ENCODE measurements around the gene EFNA2.

Gene EFNA2

GRCh38 chr19:1280636-1281568, 4.8 kb upstream of the EFNA2 start:
- Histone ChIP-seq H2BK5ac (ENCODE audit: low read length) (peak overlapping the region; percentile 71), H2BK120ac (ENCODE audit: low read depth, low read length) (no peak overlapping the region), H3K79me1 (ENCODE audit: low read depth, low read length) (peaks cover 6% of the 10 kb centered on the region), H3K9ac (ENCODE audit: low read depth, low read length, poor library complexity) (no peak overlapping the region), H2BK12ac (ENCODE audit: low read length) (peak overlapping the region; percentile 73), H3K36me3 (replicated peaks in 1 of 2; ENCODE audit: control insufficient read depth in 2 of 2, insufficient read depth in 2 of 2, low read length in 2 of 2) (peaks cover 12 to 24% of the 10 kb centered on the region in 2 donors), H2BK15ac (ENCODE audit: low read length) (peak overlapping the region; percentile 67), H3K4me1 (ENCODE audit: control insufficient read depth in 2 of 2, insufficient read depth in 1 of 2, low read depth in 1 of 2, low read length in 2 of 2) (peaks cover 9 to 25% of the 10 kb centered on the region in 2 donors), H3K4me2 (ENCODE audit: insufficient read depth, low read length, poor library complexity, severe bottlenecking) (no peak overlapping the region), H3K4ac (ENCODE audit: low read length) (no peak overlapping the region), H3K4me3 (ENCODE audit: low read length in 2 of 2) (no peak overlapping the region), H4K91ac (ENCODE audit: low read depth, low read length, poor library complexity) (no peak overlapping the region), H4K8ac (ENCODE audit: low read depth, low read length) (no peak overlapping the region), H2AFZ (ENCODE audit: low read length) (no peak overlapping the region), H3K18ac (ENCODE audit: low read length) (no peak overlapping the region), H3K14ac (ENCODE audit: low read length) (no peak overlapping the region), H3K27ac (replicated peaks; ENCODE audit: low read length) (no peak overlapping the region), H3K27me3 (ENCODE audit: control insufficient read depth in 3 of 3, insufficient read depth in 3 of 3, low read depth in 1 of 3, low read length in 3 of 3) (peaks cover 0 to 11% (median 4%) of the 10 kb centered on the region in 3 experiments), H3K23ac (ENCODE audit: low read depth, low read length, poor library complexity) (peak overlapping the region; percentile 57), H3K9me3 (replicated peaks in 1 of 2; ENCODE audit: control insufficient read depth in 2 of 2, insufficient read depth in 1 of 2, low read depth in 1 of 2, low read length in 2 of 2) (no peaks in the 10 kb centered on the region), H2AK5ac (ENCODE audit: low read depth, low read length) (peak overlapping the region; percentile 82)
- DNase-seq (ENCODE audit: low spot score): no peak
- no CpG with 5 or more reads among the region's 53 CpGs for WGBS, 2 donors (ENCODE audit: extremely low coverage in 2 of 2, insufficient read length in 2 of 2, insufficient replicate concordance in 1 of 2)

DNA sequence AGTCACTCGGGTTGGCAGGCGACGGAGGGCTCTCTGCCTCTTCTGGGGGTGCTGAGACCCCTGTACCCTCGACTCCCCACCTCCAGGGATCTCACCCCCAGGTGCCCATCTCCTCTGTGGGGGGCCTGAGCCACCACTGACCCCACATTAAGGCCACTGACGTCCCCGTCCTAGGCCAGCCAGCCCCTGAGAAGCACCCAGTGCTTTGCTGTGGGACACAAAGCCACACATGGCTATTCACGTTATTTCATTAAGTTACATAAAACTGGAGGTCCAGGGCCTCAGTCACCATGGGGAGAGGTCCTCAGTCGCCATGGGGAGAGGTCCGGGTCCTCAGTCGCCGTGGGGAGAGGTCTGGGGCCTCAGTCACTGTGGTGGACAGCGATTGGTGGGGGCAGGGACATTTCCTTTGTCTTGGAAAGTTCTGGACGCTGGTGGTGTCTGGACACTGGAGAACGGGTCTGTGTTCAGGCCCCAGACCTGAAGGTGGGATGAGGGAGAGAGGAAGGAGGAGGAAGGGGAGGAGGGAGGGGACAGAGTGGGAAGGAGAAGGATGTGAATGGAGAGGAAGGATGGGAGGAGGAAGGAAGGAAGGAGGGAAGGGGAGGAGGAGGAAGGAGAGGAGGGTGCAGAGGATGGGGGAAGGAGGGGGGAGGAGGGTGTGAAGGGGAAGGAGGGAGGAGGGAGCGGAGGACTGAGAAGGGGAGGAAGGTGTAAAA, 3.9 kb upstream of the EFNA2 start:
- Histone ChIP-seq H3K27ac (replicated peaks; ENCODE audit: low read length) (no peak overlapping the region), H3K14ac (ENCODE audit: low read length) (no peak overlapping the region), H3K9ac (ENCODE audit: low read depth, low read length, poor library complexity) (no peak overlapping the region), H3K18ac (ENCODE audit: low read length) (no peak overlapping the region), H3K4me1 (ENCODE audit: control insufficient read depth in 2 of 2, insufficient read depth in 1 of 2, low read depth in 1 of 2, low read length in 2 of 2) (peaks cover 7 to 21% of the 10 kb centered on the region in 2 donors), H3K23ac (ENCODE audit: low read depth, low read length, poor library complexity) (no peak overlapping the region), H3K79me1 (ENCODE audit: low read depth, low read length) (peaks cover 8% of the 10 kb centered on the region), H2BK120ac (ENCODE audit: low read depth, low read length) (no peak overlapping the region), H3K4ac (ENCODE audit: low read length) (no peak overlapping the region), H4K91ac (ENCODE audit: low read depth, low read length, poor library complexity) (no peak overlapping the region), H3K4me3 (ENCODE audit: low read length in 2 of 2) (no peak overlapping the region), H3K36me3 (replicated peaks in 1 of 2; ENCODE audit: control insufficient read depth in 2 of 2, insufficient read depth in 2 of 2, low read length in 2 of 2) (peaks cover 12 to 24% of the 10 kb centered on the region in 2 donors), H2AFZ (ENCODE audit: low read length) (no peak overlapping the region), H4K8ac (ENCODE audit: low read depth, low read length) (no peak overlapping the region), H3K9me3 (replicated peaks in 1 of 2; ENCODE audit: control insufficient read depth in 2 of 2, insufficient read depth in 1 of 2, low read depth in 1 of 2, low read length in 2 of 2) (no peaks in the 10 kb centered on the region), H2BK12ac (ENCODE audit: low read length) (peak overlapping the region; percentile 63), H2AK5ac (ENCODE audit: low read depth, low read length) (peak overlapping the region; percentile 70), H2BK15ac (ENCODE audit: low read length) (peak overlapping the region; percentile 37), H3K4me2 (ENCODE audit: insufficient read depth, low read length, poor library complexity, severe bottlenecking) (no peak overlapping the region), H2BK5ac (ENCODE audit: low read length) (peak overlapping the region; percentile 24), H3K27me3 (ENCODE audit: control insufficient read depth in 3 of 3, insufficient read depth in 3 of 3, low read depth in 1 of 3, low read length in 3 of 3) (peaks cover 0 to 11% (median 4%) of the 10 kb centered on the region in 3 experiments)
- 100% methylated on average over 1 of the region's 15 CpGs; no CpG with 5 or more reads in 1 of the 2 donors for whole genome bisulfite sequencing, 2 donors (ENCODE audit: extremely low coverage in 2 of 2, insufficient read length in 2 of 2, insufficient replicate concordance in 1 of 2)
- no peak for DNase-seq (ENCODE audit: low spot score)

DNA sequence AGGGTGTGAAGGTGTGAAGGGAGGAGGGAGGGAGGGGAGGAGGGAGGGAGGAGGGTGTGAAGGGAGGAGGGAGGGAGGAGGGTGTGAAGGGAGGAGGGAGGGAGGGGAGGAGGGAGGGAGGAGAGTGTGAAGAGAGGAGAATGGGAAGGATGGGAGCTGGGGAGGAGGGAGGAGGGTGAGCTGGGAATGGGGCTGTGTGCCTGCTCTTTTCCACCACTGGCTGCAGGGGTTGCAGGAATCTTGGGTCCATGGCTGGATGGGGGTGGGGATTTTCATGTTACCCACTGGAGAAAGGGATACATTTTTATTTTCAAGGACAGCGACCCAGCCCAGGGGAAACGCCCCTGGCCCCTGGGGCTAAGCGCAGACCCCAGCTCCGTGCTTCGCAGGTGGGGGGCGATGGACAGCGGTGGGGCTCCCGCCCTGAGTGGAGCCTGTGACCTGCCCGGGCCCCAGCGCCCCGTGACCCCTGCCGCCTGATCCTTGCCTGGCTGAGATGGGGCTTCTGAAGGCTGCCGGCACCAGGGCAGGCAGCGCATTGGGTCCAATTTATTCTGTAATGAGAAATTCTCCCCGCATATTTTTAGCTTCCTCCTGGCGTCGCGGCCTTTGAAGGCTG, 3.0 kb upstream of the EFNA2 start:
- no peak overlapping the region for H2BK5ac ChIP-seq (ENCODE audit: low read length)
- H2BK15ac ChIP-seq (ENCODE audit: low read length): no peak overlapping the region
- no peaks in the 10 kb centered on the region for H3K9me3 ChIP-seq (replicated peaks in 1 of 2; ENCODE audit: control insufficient read depth in 2 of 2, insufficient read depth in 1 of 2, low read depth in 1 of 2, low read length in 2 of 2)
- H3K4me3 ChIP-seq (ENCODE audit: low read length in 2 of 2): no peak overlapping the region
- H2BK12ac ChIP-seq (ENCODE audit: low read length): no peak overlapping the region
- H2AK5ac ChIP-seq (ENCODE audit: low read depth, low read length): peak overlapping the region; percentile 84
- peak overlapping the region; percentile 64 for H3K18ac ChIP-seq (ENCODE audit: low read length)
- H3K79me1 ChIP-seq (ENCODE audit: low read depth, low read length): peaks cover 17% of the 10 kb centered on the region
- no peak overlapping the region for H3K9ac ChIP-seq (ENCODE audit: low read depth, low read length, poor library complexity)
- WGBS, 2 donors (ENCODE audit: extremely low coverage in 2 of 2, insufficient read length in 2 of 2, insufficient replicate concordance in 1 of 2): no CpG with 5 or more reads among the region's 18 CpGs
- H3K14ac ChIP-seq (ENCODE audit: low read length): peak overlapping the region; percentile 21
- H2AFZ ChIP-seq (ENCODE audit: low read length): no peak overlapping the region
- H3K27ac ChIP-seq (replicated peaks; ENCODE audit: low read length): no peak overlapping the region
- no peak for DNase-seq (ENCODE audit: low spot score)
- H2BK120ac ChIP-seq (ENCODE audit: low read depth, low read length): no peak overlapping the region
- no peak overlapping the region for H4K8ac ChIP-seq (ENCODE audit: low read depth, low read length)
- no peak overlapping the region for H3K4ac ChIP-seq (ENCODE audit: low read length)
- peaks cover 0 to 11% (median 4%) of the 10 kb centered on the region in 3 experiments for H3K27me3 ChIP-seq (ENCODE audit: control insufficient read depth in 3 of 3, insufficient read depth in 3 of 3, low read depth in 1 of 3, low read length in 3 of 3)
- H3K4me1 ChIP-seq (ENCODE audit: control insufficient read depth in 2 of 2, insufficient read depth in 1 of 2, low read depth in 1 of 2, low read length in 2 of 2): peaks cover 10 to 28% of the 10 kb centered on the region in 2 donors
- H3K36me3 ChIP-seq (replicated peaks in 1 of 2; ENCODE audit: control insufficient read depth in 2 of 2, insufficient read depth in 2 of 2, low read length in 2 of 2): peaks cover 9 to 14% of the 10 kb centered on the region in 2 donors
- H4K91ac ChIP-seq (ENCODE audit: low read depth, low read length, poor library complexity): no peak overlapping the region
- peak overlapping the region; percentile 73 for H3K23ac ChIP-seq (ENCODE audit: low read depth, low read length, poor library complexity)
- no peak overlapping the region for H3K4me2 ChIP-seq (ENCODE audit: insufficient read depth, low read length, poor library complexity, severe bottlenecking)

All from neuronal stem cell (in vitro differentiated cells).